Stimulated activated CD8-positive, alpha-beta memory T cell treated with anti-CD3 and anti-CD28 coated beads, Interleukin-7, amount 100 ng/mL, for 24 hours (primary cell): ENCODE measurements around the gene SLC2A4RG.

ENCODE experiments used
- DNase-seq: peaks from one replicate; pipeline ENCODE4 v3.0.0-alpha.2; 2020; ENCODE audit warnings: low read depth

SLC2A4RG gene

DNA sequence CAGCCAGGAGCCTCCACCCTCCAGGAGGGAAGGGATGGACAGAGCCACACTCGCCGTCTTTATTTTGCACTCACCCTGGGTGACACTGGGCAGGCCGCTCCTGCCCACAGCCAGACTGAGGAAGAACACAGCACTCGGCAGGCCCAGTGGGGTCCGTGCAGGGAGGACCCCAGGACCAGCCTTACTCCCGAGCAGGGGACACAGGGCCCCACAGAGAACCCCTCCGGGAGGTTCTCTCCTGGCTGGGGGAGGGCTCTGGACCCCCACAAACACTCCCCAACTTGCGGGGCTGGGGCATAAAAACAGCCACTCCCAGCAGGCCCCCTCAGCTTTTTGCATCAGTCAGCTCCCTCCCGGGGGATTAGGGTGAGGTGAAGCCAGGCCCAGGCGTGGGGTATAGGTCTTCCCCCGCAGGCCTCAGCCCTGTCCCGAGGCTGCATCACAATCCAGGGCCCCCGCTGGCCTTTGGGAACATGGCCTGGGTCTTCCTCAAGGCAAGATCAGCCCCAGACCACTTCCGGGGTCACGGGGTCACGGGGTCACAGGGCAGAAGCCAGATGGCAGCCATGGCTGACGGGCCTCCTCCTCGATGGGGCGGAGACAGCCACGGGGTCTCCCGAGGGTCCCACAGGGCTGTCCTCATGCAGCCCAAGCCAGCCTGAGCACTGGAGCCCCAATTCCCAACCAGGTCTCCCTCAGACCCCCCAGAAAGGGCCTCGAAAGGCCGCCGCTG is 39.9 kb upstream of the SLC2A4RG start:
- no peak for DNase-seq

DNA sequence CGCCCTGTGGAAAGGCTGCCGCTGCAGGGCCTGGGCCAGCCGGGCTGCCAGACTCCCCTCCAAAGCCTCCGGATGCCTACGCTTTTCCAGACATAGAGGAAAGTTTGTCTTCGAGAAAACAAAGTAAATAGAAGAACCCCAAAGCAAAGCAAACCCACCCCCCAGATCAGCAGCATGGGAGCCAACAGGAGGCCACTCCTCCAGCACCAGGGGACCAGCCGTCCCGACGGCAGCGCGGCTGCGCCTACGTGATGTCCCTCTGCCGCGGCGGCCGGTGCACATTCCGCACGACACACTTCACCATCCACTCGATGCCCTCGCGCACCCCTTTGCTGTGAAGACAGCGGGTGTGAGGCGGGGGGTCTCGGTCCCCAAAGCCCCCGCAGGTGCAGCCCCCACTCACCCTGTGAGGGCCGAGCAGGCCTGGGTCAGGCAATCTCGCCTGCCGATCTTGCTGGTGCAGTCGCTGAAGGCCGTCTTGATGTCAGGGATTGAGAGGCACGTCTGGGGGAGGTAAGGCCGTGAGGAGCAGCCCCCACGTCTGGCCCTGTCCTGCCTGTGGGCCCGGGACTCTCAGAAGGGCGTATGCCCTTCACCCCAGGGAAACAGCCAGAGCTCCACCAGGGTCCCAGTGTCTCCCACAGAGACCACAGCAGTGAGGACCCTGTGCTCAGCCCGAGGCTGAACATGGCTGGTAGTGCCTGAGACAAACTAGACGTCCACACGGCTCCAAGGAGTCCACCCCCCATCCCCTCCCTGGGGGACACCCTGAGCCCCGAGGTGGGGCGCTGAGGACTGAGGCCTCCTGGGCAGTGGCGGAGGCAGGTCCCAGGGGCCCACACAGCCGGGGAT is 39.2 kb upstream of the SLC2A4RG start:
- DNase-seq: no peak

GRCh38 chr20:63701051-63701328 is 38.6 kb upstream of the SLC2A4RG start:
- no peak for DNase-seq

GRCh38 chr20:63701329-63702035 is 38.1 kb upstream of the SLC2A4RG start:
- DNase-seq: no peak

DNA sequence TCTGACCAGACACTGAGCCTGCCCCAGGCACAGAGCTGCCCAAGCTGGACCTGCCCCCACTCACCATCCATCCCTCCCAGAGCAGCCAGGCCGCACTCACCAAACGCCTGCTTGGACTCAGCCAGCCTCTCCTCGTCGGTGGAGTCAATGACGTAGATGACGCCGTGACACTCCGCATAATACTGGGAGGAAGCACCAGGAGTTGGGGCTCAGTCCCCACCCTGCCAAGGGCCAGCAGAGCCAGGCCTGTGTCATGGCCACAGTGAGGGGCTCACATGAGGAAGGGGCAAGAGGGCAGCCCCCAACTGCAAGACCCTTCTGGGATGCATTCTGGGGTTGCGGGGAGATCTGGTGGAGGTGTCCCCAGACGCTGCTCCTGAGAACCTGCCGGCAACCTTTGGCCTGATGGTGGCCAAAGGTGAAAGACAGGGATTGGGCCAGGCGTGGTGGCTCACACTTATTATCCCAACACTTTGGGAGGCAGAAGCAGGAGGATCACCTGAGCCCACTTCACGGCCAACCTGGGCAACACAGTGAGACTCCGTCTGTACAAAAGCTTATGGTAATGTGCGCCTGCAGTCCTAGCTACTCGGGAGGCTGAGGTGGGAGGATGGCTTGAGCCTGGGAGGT is 37.4 kb upstream of the SLC2A4RG start:
- DNase-seq: no peak

DNA sequence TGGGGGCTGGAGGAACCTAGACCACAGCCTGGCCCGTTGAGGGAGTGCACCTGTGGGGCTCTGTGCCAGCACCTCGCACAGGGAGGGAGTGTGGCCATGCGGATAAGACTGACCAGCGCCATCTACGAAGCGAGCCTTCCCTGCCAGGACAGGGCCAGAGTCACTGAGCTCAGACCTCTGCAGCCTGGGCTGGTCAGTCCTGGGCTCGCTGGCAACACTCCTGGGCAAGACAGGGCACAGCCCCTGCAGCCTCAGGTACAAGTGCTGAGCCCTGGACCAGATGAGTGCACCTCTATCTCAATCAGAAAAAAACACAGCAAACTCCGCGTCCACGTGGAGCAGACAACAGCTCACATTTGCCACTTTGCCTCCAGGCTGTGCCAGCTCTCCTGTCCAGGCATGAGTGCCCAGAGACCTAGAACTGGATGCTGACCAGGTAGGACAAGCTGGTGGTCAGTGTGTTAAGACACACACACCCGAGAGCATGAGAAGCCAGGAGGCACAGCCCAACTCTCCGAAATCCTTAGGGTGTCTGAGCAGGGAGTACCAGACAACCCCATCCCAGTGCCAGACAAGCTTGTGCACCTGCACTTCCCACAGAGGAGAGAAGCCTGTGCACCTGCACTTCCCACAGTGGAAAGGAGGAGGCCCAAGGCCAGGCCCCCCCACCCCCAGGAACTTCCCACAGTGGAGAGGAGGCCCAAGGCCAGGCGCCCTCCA is 36.7 kb upstream of the SLC2A4RG start:
- DNase-seq: no peak

- DNase-seq: no peak
These were observed 36.1 kb upstream of the SLC2A4RG start for GRCh38 chr20:63703471-63703975.

- no peak for DNase-seq
These were observed 35.4 kb upstream of the SLC2A4RG start for GRCh38 chr20:63703976-63704748.

GRCh38 chr20:63704749-63705117 is 34.8 kb upstream of the SLC2A4RG start:
- DNase-seq: no peak

- DNase-seq: no peak
These were observed 34.1 kb upstream of the SLC2A4RG start for GRCh38 chr20:63705232-63706026.

- DNase-seq: no peak
These were observed 33.4 kb upstream of the SLC2A4RG start for GRCh38 chr20:63706027-63706695.

DNA sequence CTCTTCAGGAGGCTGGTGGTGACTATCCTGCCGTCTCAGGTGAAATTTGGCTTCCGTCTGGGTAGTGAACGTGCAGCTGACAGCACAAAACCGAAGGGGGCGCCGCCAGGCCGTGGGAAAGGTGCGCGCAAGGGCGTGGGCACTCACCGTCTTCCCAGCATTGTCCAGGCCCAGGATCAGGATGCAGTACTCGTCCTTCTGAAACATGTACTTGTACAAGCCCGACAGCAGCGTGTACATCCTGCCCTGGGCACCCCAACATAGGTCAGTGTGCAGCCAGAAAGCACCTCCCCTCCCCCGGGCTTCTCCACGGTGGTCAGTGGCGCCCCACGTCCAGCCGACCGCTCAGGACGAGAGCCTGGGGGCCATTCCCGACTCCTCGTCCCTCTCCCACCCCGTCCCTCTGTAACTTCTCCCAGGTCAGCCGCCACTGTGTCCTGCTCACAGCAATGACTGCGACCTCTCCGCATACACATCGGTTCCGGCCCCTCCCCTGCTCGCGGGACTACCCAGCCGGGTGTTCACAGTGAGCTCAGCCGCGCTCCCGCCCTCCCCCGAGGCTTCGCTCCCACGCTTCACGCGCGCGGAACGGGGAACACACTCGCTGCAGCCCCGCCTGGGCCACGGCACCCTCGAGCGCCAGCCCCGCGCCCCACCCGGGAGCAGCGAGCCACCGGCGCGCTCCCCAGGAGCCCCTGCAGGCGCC is 32.6 kb upstream of the SLC2A4RG start:
- DNase-seq: no peak

- DNase-seq: peak; percentile 70
These were observed 31.8 kb upstream of the SLC2A4RG start, which contains the start of the genes ARFRP1 and ZGPAT for GRCh38 chr20:63707558-63708300. TSS of gene ARFRP1 (minus strand) at chr20:63707976. CDS start at chr20:63707091, 885 bp downstream. TSS of gene ZGPAT (plus strand) at chr20:63708039. CDS start at chr20:63708581, 542 bp downstream.

DNA sequence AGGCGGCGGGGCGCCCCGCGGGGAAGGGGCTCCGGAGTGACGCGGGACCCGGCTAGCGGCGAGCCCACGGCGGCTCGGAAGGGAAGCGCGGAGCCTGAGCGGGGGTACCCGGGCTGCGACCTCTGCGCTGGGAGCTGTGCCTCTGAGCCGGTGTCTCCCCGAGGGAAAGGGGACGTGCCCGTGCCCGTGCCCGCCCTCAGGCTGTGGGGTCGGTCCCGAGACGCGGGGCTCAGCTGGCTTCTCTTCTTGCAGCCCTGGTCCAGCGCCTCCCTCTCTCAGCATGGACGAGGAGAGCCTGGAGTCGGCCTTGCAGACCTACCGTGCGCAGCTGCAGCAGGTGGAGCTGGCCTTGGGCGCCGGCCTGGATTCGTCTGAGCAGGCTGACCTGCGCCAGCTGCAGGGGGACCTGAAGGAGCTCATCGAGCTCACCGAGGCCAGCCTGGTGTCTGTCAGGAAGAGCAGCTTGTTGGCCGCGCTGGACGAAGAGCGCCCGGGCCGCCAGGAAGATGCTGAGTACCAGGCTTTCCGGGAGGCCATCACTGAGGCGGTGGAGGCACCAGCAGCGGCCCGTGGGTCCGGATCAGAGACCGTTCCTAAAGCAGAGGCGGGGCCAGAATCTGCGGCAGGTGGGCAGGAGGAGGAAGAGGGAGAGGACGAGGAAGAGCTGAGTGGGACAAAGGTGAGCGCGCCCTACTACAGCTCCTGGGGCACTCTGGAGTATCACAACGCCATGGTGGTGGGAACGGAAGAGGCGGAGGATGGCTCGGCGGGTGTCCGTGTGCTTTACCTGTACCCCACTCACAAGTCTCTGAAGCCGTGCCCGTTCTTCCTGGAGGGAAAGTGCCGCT is 31.1 kb upstream of the SLC2A4RG start:
- no peak for DNase-seq

- DNase-seq: no peak
These were observed 30.4 kb upstream of the SLC2A4RG start for GRCh38 chr20:63709149-63709527.

DNA sequence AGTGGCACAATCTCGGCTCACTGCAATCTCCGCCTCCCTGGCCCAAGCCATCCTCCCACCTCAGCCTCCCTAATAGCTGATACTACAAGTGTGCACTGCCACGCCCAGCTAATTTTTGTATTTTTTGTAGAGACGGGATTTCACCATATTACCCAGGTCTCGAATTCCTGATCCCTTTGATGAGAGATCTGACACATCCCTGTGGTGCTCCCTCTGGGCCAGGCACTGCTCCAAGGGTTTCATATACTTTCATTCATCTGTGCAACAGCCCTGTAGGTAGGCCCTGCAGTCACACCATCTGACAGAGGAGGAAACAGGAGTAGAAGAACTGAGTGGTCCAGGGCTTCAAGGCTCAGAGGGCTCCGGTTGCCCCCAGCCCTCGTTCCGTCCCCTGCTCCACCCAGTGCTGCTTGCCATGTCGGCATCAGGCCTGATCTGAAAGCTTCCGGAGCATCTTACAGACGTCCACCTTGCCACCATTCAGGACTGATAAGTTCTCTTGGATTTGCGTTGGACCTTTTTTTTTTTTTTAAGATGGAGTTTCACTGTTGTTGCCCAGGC is 28.4 kb upstream of the SLC2A4RG start:
- DNase-seq: no peak

- no peak for DNase-seq
These were observed 27.4 kb upstream of the SLC2A4RG start for GRCh38 chr20:63712191-63712590.
